ENCODE data around the gene CCDC192.
A peak's percentile ranks its signal among the peaks of the same experiment; 100 is the strongest.
"Not testable (repeated sequence)": the region's sequence is repeated elsewhere in the genome, so short reads cannot be mapped to it uniquely, and the experiment has no call there.

CCDC192 gene

DNA sequence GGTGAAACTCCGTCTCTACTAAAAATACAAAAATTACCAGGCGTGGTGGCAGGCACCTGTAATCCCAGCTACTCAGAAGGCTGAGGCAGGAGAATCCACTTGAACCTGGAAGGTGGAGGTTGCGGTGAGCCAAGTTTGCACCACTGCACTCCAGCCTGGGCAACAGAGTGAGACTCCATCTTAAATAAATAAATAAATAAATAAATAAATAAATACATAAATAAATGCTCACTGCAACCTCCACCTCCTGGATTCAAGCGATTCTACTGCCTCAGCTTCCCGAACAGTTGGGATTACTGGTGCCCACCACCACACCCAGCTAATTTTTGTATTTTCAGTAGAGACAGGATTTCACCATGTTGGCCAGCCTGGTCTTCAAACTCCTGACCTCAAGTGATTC, 144.4 kb downstream of the CCDC192 start:
- DNase-seq (ENCODE audit: low spot score): not testable (repeated sequence)

- DNase-seq (ENCODE audit: low spot score): no peak
Measured at GRCh38 chr5:127848098-127848497, 144.9 kb downstream of the CCDC192 start.

- no peak for DNase-seq (ENCODE audit: low spot score)
Measured at GRCh38 chr5:127849408-127849807, 146.2 kb downstream of the CCDC192 start.

- DNase-seq (ENCODE audit: low spot score): no peak
Measured at GRCh38 chr5:127849891-127850290, 146.7 kb downstream of the CCDC192 start.

- DNase-seq (ENCODE audit: low spot score): no peak
Measured at GRCh38 chr5:127851964-127852363, 148.8 kb downstream of the CCDC192 start.

DNA sequence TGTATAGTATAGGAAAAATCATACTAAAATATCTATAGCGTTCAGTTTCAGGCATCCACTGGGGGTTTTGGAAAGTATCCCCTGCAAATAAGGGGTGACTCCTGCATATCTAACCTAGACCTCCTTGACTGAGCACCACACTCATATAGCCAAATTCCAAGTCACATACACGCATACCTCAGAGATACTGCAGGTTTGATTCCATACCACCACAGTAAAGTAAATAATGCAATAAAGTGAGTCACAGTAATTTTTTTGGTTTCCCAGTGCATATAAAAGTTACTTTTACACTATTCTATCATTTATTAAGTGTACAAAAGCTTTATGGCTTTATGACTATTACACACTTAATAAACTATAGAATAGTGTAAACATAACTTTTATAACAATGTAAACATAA, 151.3 kb downstream of the CCDC192 start:
- no peak for DNase-seq (ENCODE audit: low spot score)

DNA sequence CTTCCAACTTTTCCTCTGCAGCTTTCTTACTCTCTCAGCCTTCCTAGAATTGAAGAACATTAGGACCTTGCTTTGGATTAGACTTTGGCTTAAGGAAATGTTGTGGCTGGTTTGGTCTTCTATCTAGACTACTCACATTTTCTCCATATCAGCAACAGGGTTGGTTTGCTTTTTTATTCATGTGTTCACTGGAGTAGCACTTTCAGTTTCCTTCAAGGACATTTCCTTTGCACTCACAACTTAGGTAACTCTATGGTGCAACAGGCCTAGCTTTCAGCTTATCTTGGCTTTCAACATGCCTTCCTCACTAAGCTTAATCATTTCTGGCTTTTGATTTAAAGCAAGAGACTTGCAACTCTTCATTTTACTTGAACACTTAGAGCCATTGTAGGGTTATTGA, 153.1 kb downstream of the CCDC192 start:
- DNase-seq (ENCODE audit: low spot score): no peak

DNA sequence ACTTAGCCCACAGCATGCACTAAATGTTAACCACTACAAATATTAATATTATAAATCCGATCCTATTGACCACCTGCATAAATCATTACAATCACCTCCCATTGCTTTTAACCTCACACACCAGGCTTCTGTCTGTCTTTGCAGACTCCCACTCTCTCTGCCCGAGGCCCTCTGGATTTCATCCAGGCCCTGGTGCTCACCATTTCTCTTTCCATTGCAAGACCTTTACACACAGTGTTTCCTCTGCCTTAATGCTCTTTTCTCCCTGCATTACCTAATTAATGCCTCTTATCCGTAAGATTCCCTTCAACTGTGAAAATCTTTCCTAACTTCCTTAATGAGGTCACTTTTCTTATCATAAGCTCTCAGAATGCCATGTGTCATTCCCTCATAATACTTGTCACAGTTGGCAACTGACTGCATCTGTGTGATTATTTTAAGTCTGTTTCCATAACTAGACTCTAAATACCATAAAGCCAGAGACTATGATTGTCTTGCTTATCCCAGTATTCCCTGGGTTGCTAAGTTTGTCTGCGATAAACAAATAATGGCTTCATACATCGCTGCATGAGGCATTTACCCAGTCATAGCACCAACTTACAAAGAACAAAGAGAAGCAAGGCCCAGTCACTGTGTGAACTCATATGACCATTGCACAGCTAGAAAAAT, 155.1 kb downstream of the CCDC192 start:
- DNase-seq (ENCODE audit: low spot score): no peak

GRCh38 chr5:127860291-127860690, 157.1 kb downstream of the CCDC192 start:
- no peak for DNase-seq (ENCODE audit: low spot score)

- DNase-seq (ENCODE audit: low spot score): no peak
Measured at GRCh38 chr5:127863161-127863560, 160.0 kb downstream of the CCDC192 start.

DNA sequence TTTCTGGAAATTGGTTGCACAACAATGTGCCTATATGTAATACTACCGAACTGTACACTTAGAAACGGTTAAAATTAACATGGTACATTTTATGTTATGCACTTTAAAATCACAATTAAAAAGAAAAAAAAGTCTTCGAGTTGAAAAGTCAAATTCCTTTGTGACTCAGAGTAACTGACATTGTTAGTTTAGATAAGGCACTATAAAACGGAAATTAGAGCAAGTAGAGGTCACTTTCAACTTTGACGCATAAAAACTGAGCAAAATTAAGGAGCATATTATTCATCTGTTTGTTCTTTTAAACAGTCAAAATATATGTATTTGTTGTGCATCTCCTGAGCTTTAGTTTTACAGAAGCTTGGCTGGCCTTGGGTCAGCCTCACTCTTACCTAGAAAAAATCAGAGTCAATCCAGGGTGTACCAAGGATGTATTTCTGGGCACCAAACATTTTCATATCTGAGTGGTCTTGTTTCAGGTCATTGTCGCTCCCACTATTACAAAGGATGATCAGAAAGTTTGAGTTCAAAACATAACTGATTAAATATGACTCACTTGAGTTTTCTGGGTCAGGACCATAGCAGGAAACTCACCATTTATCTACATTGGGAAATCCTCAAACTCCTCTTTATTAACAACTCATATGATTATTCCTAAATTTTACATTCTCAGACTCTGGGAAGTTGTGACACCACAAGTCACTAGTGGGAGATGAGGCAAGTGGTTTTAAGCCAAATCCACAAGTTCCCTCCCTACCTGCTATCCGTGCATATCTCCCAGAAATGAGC, 160.6 kb downstream of the CCDC192 start:
- DNase-seq (ENCODE audit: low spot score): no peak

GRCh38 chr5:127864511-127864910, 161.3 kb downstream of the CCDC192 start:
- DNase-seq (ENCODE audit: low spot score): no peak

DNA sequence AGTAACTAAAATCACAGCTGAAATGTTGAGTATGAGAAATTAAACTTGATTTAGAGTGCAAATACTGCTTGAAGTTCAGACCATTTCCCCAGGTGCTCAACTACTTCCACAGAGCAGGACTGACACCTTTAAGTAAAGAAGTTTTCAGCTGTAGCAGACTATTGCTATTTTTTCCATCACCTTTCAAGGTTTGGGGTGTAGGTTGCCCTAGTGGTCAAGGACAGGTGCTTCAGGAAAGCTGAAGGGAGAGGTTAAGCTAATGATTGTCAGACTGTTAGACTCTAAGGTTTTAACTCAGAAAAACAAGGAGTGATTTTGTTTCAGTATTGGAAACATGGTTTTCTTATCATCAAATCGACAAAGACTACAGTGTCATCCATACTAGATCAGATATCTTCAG, 162.1 kb downstream of the CCDC192 start:
- no peak for DNase-seq (ENCODE audit: low spot score)

DNA sequence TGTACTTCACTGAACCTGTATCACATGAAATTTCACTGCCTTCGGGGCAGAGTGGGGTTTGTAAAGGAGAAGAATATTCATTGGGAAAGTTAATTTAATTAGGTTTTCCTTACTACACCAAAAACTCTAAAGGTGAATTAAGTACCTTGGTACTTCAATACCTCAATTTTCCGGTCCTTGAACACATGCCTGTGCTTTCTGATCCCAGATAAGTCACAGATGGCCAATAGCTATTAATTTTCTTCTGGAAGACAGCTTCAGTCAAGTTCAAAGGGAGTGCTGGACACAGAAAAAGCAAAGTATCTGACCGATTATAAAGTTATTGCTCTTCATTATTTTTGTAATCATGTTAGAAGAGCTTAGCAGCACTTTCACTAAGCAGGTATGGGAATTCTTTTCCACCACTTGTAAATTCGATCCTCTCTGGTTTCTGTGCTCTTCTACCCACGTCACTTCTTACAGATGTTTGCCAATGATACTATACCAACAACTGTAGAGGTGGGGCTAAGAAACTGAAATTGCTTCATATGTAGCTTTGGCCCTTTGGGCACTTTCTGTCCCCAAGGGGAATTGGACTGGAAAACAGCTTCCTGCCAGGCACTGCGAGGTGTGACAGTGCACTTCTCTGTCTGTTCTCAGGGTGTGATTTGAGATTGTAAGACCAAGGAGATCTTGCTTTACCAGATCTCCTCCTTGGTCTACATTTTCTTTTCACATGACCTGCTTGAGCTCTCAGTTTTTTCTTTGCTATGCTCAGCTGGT, 164.0 kb downstream of the CCDC192 start:
- DNase-seq (ENCODE audit: low spot score): no peak

GRCh38 chr5:127870914-127871313, 167.7 kb downstream of the CCDC192 start:
- DNase-seq (ENCODE audit: low spot score): no peak

- no peak for DNase-seq (ENCODE audit: low spot score)
Measured at GRCh38 chr5:127871503-127872153, 168.4 kb downstream of the CCDC192 start.

- DNase-seq (ENCODE audit: low spot score): no peak
Measured at GRCh38 chr5:127872494-127872893, 169.3 kb downstream of the CCDC192 start.

GRCh38 chr5:127875235-127876021, 172.2 kb downstream of the CCDC192 start:
- DNase-seq (ENCODE audit: low spot score): peak; percentile 21

GRCh38 chr5:127876384-127876783, 173.2 kb downstream of the CCDC192 start:
- DNase-seq (ENCODE audit: low spot score): no peak

DNA sequence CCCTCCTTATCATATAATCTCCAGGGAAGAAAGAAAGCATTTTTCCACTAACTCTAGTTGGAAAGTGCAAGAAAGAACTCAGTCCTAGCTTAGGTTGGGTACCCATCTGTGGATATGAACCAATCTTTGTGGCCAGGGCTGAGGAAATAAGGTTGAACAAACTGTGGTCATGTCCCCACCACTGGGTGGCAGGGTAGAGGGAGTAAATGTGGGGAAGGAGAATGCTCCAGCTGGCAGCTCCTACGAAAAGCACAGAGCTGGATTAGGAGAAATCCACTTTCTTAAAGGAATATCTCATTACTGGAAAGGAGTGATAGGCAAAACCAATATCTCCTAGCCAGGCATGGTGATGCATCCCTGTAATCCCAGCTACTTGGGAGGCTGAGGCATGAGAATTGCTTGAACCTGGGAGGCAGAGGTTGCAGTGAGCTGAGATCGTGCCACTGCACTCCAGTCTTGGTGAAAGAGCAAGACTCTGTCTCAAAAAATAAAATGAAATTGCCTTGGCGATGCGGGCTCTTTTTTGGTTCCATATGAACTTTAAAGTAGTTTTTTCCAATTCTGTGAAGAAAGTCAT, 175.1 kb downstream of the CCDC192 start:
- DNase-seq (ENCODE audit: low spot score): no peak

DNA sequence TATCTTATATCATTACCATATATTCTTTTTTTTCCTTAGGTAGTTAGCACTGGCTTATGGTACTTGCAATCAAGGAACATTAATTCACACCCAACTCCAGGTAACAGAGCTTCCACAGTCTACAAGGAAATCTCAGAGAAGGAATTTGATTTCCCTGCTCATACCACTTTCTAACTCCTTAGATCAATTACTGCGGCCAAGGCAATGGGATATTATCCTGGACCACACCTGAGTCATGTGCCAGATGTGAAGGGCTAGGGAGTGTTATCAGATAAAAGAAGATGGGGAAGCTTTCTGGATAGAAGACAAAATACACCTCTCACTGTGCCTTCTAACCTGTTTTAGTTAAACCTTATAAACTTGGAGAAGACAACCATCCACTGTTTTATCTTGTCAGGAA, 181.2 kb downstream of the CCDC192 start:
- no peak for DNase-seq (ENCODE audit: low spot score)

Measured in hepatic stellate cell (primary cell).